ENCODE data around the gene MS4A10. TPM values are rescaled to one million over a fixed set of nuclear protein-coding genes. Genes with fewer than 3 reads are reported as not detected.
A peak's percentile ranks its signal among the peaks of the same experiment; 100 is the strongest.

The MS4A10 gene
- total RNA-seq, 1 donor: not detected

DNA sequence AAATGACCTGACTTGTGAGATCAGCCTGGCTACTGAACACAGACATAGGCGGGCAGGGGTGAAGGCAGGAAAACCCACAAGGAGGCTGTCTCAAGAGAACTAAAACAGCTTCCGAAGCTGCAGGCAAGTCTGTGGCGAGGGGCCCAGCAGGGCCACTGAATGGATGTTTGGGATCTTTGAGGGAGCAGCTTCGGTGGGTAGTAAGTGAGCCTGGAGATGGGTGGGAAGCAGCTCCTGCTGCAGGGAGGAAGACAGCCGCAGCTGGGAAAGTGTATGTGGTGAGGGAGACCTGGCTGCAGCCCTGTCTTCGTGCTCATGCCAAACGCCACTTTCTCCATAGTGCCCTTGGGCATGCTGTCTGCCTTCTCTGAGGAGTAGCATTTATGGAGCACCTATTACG, 60.2 kb downstream of the MS4A10 start:
- peaks cover 41% of the 10 kb centered on the region for H3K79me2 ChIP-seq (ENCODE audit: insufficient read depth, low read length)
- H3K27ac ChIP-seq (ENCODE audit: low read depth, low read length): no peak overlapping the region
- DNase-seq (ENCODE audit: insufficient read length, low spot score, missing footprints): peak; percentile 55
- H3K4me1 ChIP-seq (ENCODE audit: insufficient read depth, low read length): peaks cover 37% of the 10 kb centered on the region
- no peaks in the 10 kb centered on the region for H3K9me3 ChIP-seq (ENCODE audit: low read depth, low read length)
- peaks cover 3% of the 10 kb centered on the region for H3K36me3 ChIP-seq (ENCODE audit: insufficient read depth, low read length)
- peaks cover 10% of the 10 kb centered on the region for H4K20me1 ChIP-seq (ENCODE audit: insufficient read depth, low read length)
- H3K4me3 ChIP-seq (ENCODE audit: insufficient read depth, low read length): no peak overlapping the region
- TF ChIP-seq CTCF (IDR thresholded peaks at IDR 0.05; ENCODE audit: extremely low read depth, low read depth, low read length): no peak
- H3K27me3 ChIP-seq (ENCODE audit: insufficient read depth, low read length): no peaks in the 10 kb centered on the region
- H2AFZ ChIP-seq (ENCODE audit: low read length): no peak overlapping the region
- no peak overlapping the region for H3K4me2 ChIP-seq (ENCODE audit: insufficient read depth, low read length)

GRCh38 chr11:60847281-60847680, 62.1 kb downstream of the MS4A10 start:
- H2AFZ ChIP-seq (ENCODE audit: low read length): no peak overlapping the region
- no peaks in the 10 kb centered on the region for H3K27me3 ChIP-seq (ENCODE audit: insufficient read depth, low read length)
- H3K4me1 ChIP-seq (ENCODE audit: insufficient read depth, low read length): peaks cover 23% of the 10 kb centered on the region
- peaks cover 37% of the 10 kb centered on the region for H3K79me2 ChIP-seq (ENCODE audit: insufficient read depth, low read length)
- DNase-seq (ENCODE audit: insufficient read length, low spot score, missing footprints): no peak
- peaks cover 7% of the 10 kb centered on the region for H4K20me1 ChIP-seq (ENCODE audit: insufficient read depth, low read length)
- peaks cover 12% of the 10 kb centered on the region for H3K36me3 ChIP-seq (ENCODE audit: insufficient read depth, low read length)
- no peak for TF ChIP-seq CTCF (IDR thresholded peaks at IDR 0.05; ENCODE audit: extremely low read depth, low read depth, low read length)
- H3K27ac ChIP-seq (ENCODE audit: low read depth, low read length): no peak overlapping the region
- H3K9me3 ChIP-seq (ENCODE audit: low read depth, low read length): no peaks in the 10 kb centered on the region
- no peak overlapping the region for H3K4me2 ChIP-seq (ENCODE audit: insufficient read depth, low read length)
- no peak overlapping the region for H3K4me3 ChIP-seq (ENCODE audit: insufficient read depth, low read length)

DNA sequence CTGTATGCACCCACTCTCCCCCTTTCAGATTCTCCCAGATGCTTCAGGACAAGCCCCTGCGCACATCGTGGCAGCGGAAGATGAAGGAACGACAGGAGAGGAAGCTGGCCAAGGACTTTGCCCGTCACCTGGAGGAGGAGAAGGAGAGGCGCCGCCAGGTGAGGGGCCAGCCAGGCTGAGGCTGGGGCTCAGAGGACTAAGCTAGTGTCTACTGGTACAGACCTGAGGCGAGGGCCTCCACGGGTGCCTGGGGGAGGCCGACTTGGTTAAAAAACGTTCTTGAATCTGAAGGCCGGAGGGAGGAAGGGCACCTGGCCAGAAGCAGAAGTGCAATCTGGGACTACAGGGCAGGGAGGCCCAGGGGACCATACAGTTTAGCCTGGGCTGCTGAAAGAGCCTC, 62.8 kb downstream of the MS4A10 start:
- Histone ChIP-seq H4K20me1 (ENCODE audit: insufficient read depth, low read length) (peaks cover 7% of the 10 kb centered on the region), H3K36me3 (ENCODE audit: insufficient read depth, low read length) (peaks cover 12% of the 10 kb centered on the region), H3K27ac (ENCODE audit: low read depth, low read length) (no peak overlapping the region), H3K9me3 (ENCODE audit: low read depth, low read length) (no peaks in the 10 kb centered on the region), H3K79me2 (ENCODE audit: insufficient read depth, low read length) (peaks cover 31% of the 10 kb centered on the region), H2AFZ (ENCODE audit: low read length) (no peak overlapping the region), H3K4me2 (ENCODE audit: insufficient read depth, low read length) (no peak overlapping the region), H3K27me3 (ENCODE audit: insufficient read depth, low read length) (no peaks in the 10 kb centered on the region), H3K4me3 (ENCODE audit: insufficient read depth, low read length) (no peak overlapping the region), H3K4me1 (ENCODE audit: insufficient read depth, low read length) (peaks cover 18% of the 10 kb centered on the region)
- no peak for DNase-seq (ENCODE audit: insufficient read length, low spot score, missing footprints)
- no peak for TF ChIP-seq CTCF (IDR thresholded peaks at IDR 0.05; ENCODE audit: extremely low read depth, low read depth, low read length)

DNA sequence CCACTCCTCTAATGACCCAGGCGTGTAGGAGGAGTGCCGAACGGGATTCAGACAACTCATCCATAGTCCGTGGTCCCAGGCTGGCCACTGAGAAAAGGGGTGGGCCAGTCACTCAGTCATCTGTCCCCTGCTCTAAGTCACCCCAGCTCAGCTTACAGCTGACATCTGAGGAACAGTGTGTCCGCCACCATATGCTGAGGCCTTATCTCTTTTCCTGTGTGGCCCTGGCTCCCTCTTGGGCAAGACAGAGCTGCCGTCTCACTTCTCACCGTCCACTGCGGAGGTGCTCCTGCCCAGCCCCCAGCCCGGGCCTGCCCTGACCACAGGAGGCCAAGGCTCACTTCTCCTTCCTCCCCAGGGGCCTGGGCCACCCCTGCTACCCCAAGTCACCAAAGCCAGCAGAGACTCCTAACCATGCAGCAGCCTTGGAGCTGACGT, 63.6 kb downstream of the MS4A10 start:
- Histone ChIP-seq H2AFZ (ENCODE audit: low read length) (no peak overlapping the region), H3K27ac (ENCODE audit: low read depth, low read length) (no peak overlapping the region), H3K36me3 (ENCODE audit: insufficient read depth, low read length) (peaks cover 12% of the 10 kb centered on the region), H3K27me3 (ENCODE audit: insufficient read depth, low read length) (no peaks in the 10 kb centered on the region), H4K20me1 (ENCODE audit: insufficient read depth, low read length) (peaks cover 7% of the 10 kb centered on the region), H3K79me2 (ENCODE audit: insufficient read depth, low read length) (peaks cover 22% of the 10 kb centered on the region), H3K4me3 (ENCODE audit: insufficient read depth, low read length) (no peak overlapping the region), H3K4me2 (ENCODE audit: insufficient read depth, low read length) (no peak overlapping the region), H3K4me1 (ENCODE audit: insufficient read depth, low read length) (peaks cover 10% of the 10 kb centered on the region), H3K9me3 (ENCODE audit: low read depth, low read length) (no peaks in the 10 kb centered on the region)
- DNase-seq (ENCODE audit: insufficient read length, low spot score, missing footprints): peak; percentile 71
- no peak for TF ChIP-seq CTCF (IDR thresholded peaks at IDR 0.05; ENCODE audit: extremely low read depth, low read depth, low read length)

Data from osteoblast (primary cell).